ENCODE measurements around the gene OPRM1.

Gene OPRM1

GRCh38 chr6:154060076-154060475 is 21.0 kb downstream of the OPRM1 start:
- no peak for TF ChIP-seq EZH2phosphoT487 (IDR thresholded peaks at IDR 0.05; ENCODE audit: low read depth)
- TF ChIP-seq CTCF (IDR thresholded peaks at IDR 0.05; ENCODE audit: low read depth, low read length) = no peak
- H3K4me2 ChIP-seq (ENCODE audit: low read length) = no peak overlapping the region
- no peaks in the 10 kb centered on the region for H3K27me3 ChIP-seq (ENCODE audit: low read depth, low read length)
- H4K20me1 ChIP-seq (ENCODE audit: insufficient read depth, low read length) = no peaks in the 10 kb centered on the region
- no peaks in the 10 kb centered on the region for H3K4me1 ChIP-seq (ENCODE audit: low read length)
- H3K9ac ChIP-seq (ENCODE audit: low read length) = no peak overlapping the region
- no peaks in the 10 kb centered on the region for H3K79me2 ChIP-seq (ENCODE audit: low read length)
- H2AFZ ChIP-seq (ENCODE audit: low read depth, low read length) = no peak overlapping the region
- no peaks in the 10 kb centered on the region for H3K36me3 ChIP-seq (replicated peaks; ENCODE audit: low read depth, low read length)
- no peak overlapping the region for H3K4me3 ChIP-seq (ENCODE audit: low read length)
- H3K9me3 ChIP-seq (ENCODE audit: insufficient read depth, low read length) = no peaks in the 10 kb centered on the region
- H3K27ac ChIP-seq (ENCODE audit: low read length) = no peak overlapping the region

GRCh38 chr6:154070041-154070440 is 31.0 kb downstream of the OPRM1 start:
- Histone ChIP-seq H3K9me3 (ENCODE audit: insufficient read depth, low read length) (no peaks in the 10 kb centered on the region), H2AFZ (ENCODE audit: low read depth, low read length) (no peak overlapping the region), H3K27me3 (ENCODE audit: low read depth, low read length) (no peaks in the 10 kb centered on the region), H3K9ac (ENCODE audit: low read length) (no peak overlapping the region), H3K27ac (ENCODE audit: low read length) (no peak overlapping the region), H3K79me2 (ENCODE audit: low read length) (no peaks in the 10 kb centered on the region), H3K36me3 (replicated peaks; ENCODE audit: low read depth, low read length) (no peaks in the 10 kb centered on the region), H3K4me3 (ENCODE audit: low read length) (no peak overlapping the region), H4K20me1 (ENCODE audit: insufficient read depth, low read length) (no peaks in the 10 kb centered on the region), H3K4me2 (ENCODE audit: low read length) (no peak overlapping the region), H3K4me1 (ENCODE audit: low read length) (no peaks in the 10 kb centered on the region)
- TF ChIP-seq CTCF (IDR thresholded peaks at IDR 0.05; ENCODE audit: low read depth, low read length) (no peak), EZH2phosphoT487 (IDR thresholded peaks at IDR 0.05; ENCODE audit: low read depth) (no peak)

- H2AFZ ChIP-seq (ENCODE audit: low read depth, low read length) = no peak overlapping the region
- no peaks in the 10 kb centered on the region for H3K9me3 ChIP-seq (ENCODE audit: insufficient read depth, low read length)
- H3K9ac ChIP-seq (ENCODE audit: low read length) = no peak overlapping the region
- no peak overlapping the region for H3K27ac ChIP-seq (ENCODE audit: low read length)
- TF ChIP-seq CTCF (IDR thresholded peaks at IDR 0.05; ENCODE audit: low read depth, low read length) = no peak
- no peak overlapping the region for H3K4me3 ChIP-seq (ENCODE audit: low read length)
- no peaks in the 10 kb centered on the region for H3K27me3 ChIP-seq (ENCODE audit: low read depth, low read length)
- H3K4me2 ChIP-seq (ENCODE audit: low read length) = no peak overlapping the region
- H3K4me1 ChIP-seq (ENCODE audit: low read length) = no peaks in the 10 kb centered on the region
- H3K79me2 ChIP-seq (ENCODE audit: low read length) = no peaks in the 10 kb centered on the region
- no peaks in the 10 kb centered on the region for H4K20me1 ChIP-seq (ENCODE audit: insufficient read depth, low read length)
- H3K36me3 ChIP-seq (replicated peaks; ENCODE audit: low read depth, low read length) = no peaks in the 10 kb centered on the region
These were observed 31.6 kb downstream of the OPRM1 start for GRCh38 chr6:154070657-154071056.

GRCh38 chr6:154071236-154071635 is 32.2 kb downstream of the OPRM1 start:
- no peaks in the 10 kb centered on the region for H3K9me3 ChIP-seq (ENCODE audit: insufficient read depth, low read length)
- H3K27me3 ChIP-seq (ENCODE audit: low read depth, low read length) = no peaks in the 10 kb centered on the region
- H3K79me2 ChIP-seq (ENCODE audit: low read length) = no peaks in the 10 kb centered on the region
- TF ChIP-seq EZH2phosphoT487 (IDR thresholded peaks at IDR 0.05; ENCODE audit: low read depth) (no peak), CTCF (IDR thresholded peaks at IDR 0.05; ENCODE audit: low read depth, low read length) (no peak)
- no peak overlapping the region for H2AFZ ChIP-seq (ENCODE audit: low read depth, low read length)
- no peaks in the 10 kb centered on the region for H4K20me1 ChIP-seq (ENCODE audit: insufficient read depth, low read length)
- no peak overlapping the region for H3K4me3 ChIP-seq (ENCODE audit: low read length)
- H3K4me2 ChIP-seq (ENCODE audit: low read length) = no peak overlapping the region
- H3K4me1 ChIP-seq (ENCODE audit: low read length) = no peaks in the 10 kb centered on the region
- H3K9ac ChIP-seq (ENCODE audit: low read length) = no peak overlapping the region
- H3K36me3 ChIP-seq (replicated peaks; ENCODE audit: low read depth, low read length) = no peaks in the 10 kb centered on the region
- H3K27ac ChIP-seq (ENCODE audit: low read length) = no peak overlapping the region

All from OCI-LY3 (cell line).